GM19351 (cell line): ENCODE measurements around the gene ZNF521.

Experiments
- ATAC-seq: cut with Tn5 transposase; IDR thresholded peaks from one replicate; pipeline ENCODE4 v1.9.1; 2021; ENCODE audit warnings: mild to moderate bottlenecking, moderate library complexity; ENCODE audit not compliant: unreplicated experiment

Gene ZNF521

GRCh38 chr18:25230658-25231326, 121.2 kb downstream of the ZNF521 start:
- no peak for ATAC-seq

GRCh38 chr18:25229920-25230319, 122.0 kb downstream of the ZNF521 start:
- no peak for ATAC-seq

GRCh38 chr18:25229081-25229480, 122.9 kb downstream of the ZNF521 start:
- ATAC-seq: no peak

- ATAC-seq: no peak
These were observed 123.6 kb downstream of the ZNF521 start for GRCh38 chr18:25228410-25228809.

- ATAC-seq: no peak
These were observed 126.8 kb downstream of the ZNF521 start for GRCh38 chr18:25225151-25225550.

- no peak for ATAC-seq
These were observed 127.8 kb downstream of the ZNF521 start for GRCh38 chr18:25223899-25224886.

- ATAC-seq: no peak
These were observed 128.8 kb downstream of the ZNF521 start for GRCh38 chr18:25223211-25223610.

- no peak for ATAC-seq
These were observed 129.3 kb downstream of the ZNF521 start for GRCh38 chr18:25222648-25223047.

- ATAC-seq: no peak
These were observed 141.3 kb downstream of the ZNF521 start for GRCh38 chr18:25210622-25211021.

- no peak for ATAC-seq
These were observed 159.9 kb downstream of the ZNF521 start for GRCh38 chr18:25192065-25192464.

- peak; percentile 65 for ATAC-seq
These were observed 161.5 kb downstream of the ZNF521 start for GRCh38 chr18:25190472-25190871.

- ATAC-seq: no peak
These were observed 162.4 kb downstream of the ZNF521 start for GRCh38 chr18:25189391-25190185.

GRCh38 chr18:25187521-25188192, 164.3 kb downstream of the ZNF521 start:
- no peak for ATAC-seq

GRCh38 chr18:25186871-25187270, 165.1 kb downstream of the ZNF521 start:
- ATAC-seq: no peak

- ATAC-seq: no peak
These were observed 170.0 kb downstream of the ZNF521 start for GRCh38 chr18:25181993-25182392.

GRCh38 chr18:25181581-25181980, 170.4 kb downstream of the ZNF521 start:
- ATAC-seq: no peak

- no peak for ATAC-seq
These were observed 170.9 kb downstream of the ZNF521 start for GRCh38 chr18:25180973-25181548.

- ATAC-seq: no peak
These were observed 174.3 kb downstream of the ZNF521 start for GRCh38 chr18:25177631-25178030.

- ATAC-seq: no peak
These were observed 175.4 kb downstream of the ZNF521 start for GRCh38 chr18:25176518-25177042.
